ENCODE measurements around the gene SNRNP35. TPM values are rescaled to one million over a fixed set of nuclear protein-coding genes. Genes with fewer than 3 reads are reported as not detected.
A peak's percentile ranks its signal among the peaks of the same experiment; 100 is the strongest.
"Not testable (repeated sequence)": the region's sequence is repeated elsewhere in the genome, so short reads cannot be mapped to it uniquely, and the experiment has no call there.

Gene SNRNP35
- total RNA-seq, result 10 to 100 TPM; 46.6 to 48.8 TPM
- 10 to 100 TPM; 16.8 to 27.0 (median 20.4) TPM for polyA plus RNA-seq
- total RNA-seq, result 17.2 to 38.9 (median 25.8) reads per million in 6 experiments

GRCh38 chr12:123457980-123458779 lies at the start of gene SNRNP35:
SNRNP35 (plus strand) TSS chr12:123458139; CDS start chr12:123465541, 7,402 bp downstream.
- Mint-ChIP-seq H3K4me3 (peak within 1 kb of the TSS; percentile 98 to 100 (median 100)), H3K27ac (peak within 1 kb of the TSS; percentile 100), H3K9me3 (no peaks in the 10 kb centered on the region), H3K27me3 (no peaks in the 10 kb centered on the region), H3K36me3 (peaks cover 1 to 28% (median 4%) of the 10 kb centered on the region in 3 donors), H3K4me1 (peaks cover 14 to 41% (median 28%) of the 10 kb centered on the region in 4 donors)
- DNase-seq, result peak; percentile 77 to 98 (median 83)
- peak; percentile 82 to 84 for ATAC-seq
- POLR2A ChIA-PET, result interaction anchor here (0.6 to 4.6 kb wide), 26 partner anchors 9 to 1651 kb away, joined by 3 to 55 read pairs (median 5); partner anchors contain the start of genes DDX55, KMT5A, MPHOSPH9 and MTRFR

DNA sequence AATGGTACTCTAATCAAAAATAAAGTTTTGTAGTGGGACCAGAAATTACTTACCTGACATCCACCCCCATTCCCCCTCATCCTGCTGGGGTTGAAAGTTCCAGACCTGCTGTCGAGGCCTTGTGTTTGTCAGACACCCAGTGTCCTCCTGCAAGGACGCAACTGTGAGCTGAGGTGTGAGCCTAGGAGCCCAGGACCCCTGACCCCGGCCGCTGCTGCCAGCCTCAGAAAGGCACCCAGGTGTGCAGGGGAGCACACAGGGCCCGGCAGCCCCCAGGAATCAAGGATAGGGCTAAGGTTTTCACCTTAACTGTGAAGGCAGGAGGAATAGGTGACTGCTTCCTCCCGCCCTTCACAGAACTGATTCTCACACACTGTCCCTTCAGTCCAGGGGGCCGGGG lies 49.3 kb upstream of the SNRNP35 start:
- not testable (repeated sequence) for H3K27me3 Mint-ChIP-seq, ATAC-seq, DNase-seq, H3K4me3 Mint-ChIP-seq, H3K27ac Mint-ChIP-seq, H3K4me1 Mint-ChIP-seq, H3K9me3 Mint-ChIP-seq
- POLR2A ChIA-PET, result interaction anchor here (0.7 to 0.9 kb wide), 2 partner anchors 40 to 553 kb away, joined by 3 to 4 read pairs; no protein-coding TSS in a partner anchor
- H3K36me3 Mint-ChIP-seq, result peaks cover 0 to 45% (median 6%) of the 10 kb centered on the region in 3 donors

- peak overlapping the region in 1 of 10 donors; percentile 11 for H3K27ac Mint-ChIP-seq
- not testable (repeated sequence) for DNase-seq, H3K9me3 Mint-ChIP-seq, H3K27me3 Mint-ChIP-seq, ATAC-seq, H3K4me1 Mint-ChIP-seq
- H3K36me3 Mint-ChIP-seq, result peaks cover 0 to 37% (median 6%) of the 10 kb centered on the region in 3 donors
- H3K4me3 Mint-ChIP-seq, result peak overlapping the region in 1 of 10 donors; percentile 29
- POLR2A ChIA-PET, result interaction anchor here (0.7 to 0.9 kb wide), 3 partner anchors 39 to 553 kb away, joined by 3 to 4 read pairs (median 4); no protein-coding TSS in a partner anchor
These were observed 48.5 kb upstream of the SNRNP35 start for GRCh38 chr12:123409284-123410040.

GRCh38 chr12:123410041-123410412 lies 47.9 kb upstream of the SNRNP35 start:
- POLR2A ChIA-PET, result no interaction called here
- Mint-ChIP-seq H3K9me3 (no peaks in the 10 kb centered on the region), H3K27ac (no peak overlapping the region), H3K4me1 (peaks cover 0 to 4% (median 1%) of the 10 kb centered on the region in 4 donors), H3K27me3 (no peaks in the 10 kb centered on the region), H3K4me3 (no peak overlapping the region), H3K36me3 (peaks cover 0 to 36% (median 5%) of the 10 kb centered on the region in 3 donors)
- no peak for DNase-seq
- ATAC-seq, result no peak

DNA sequence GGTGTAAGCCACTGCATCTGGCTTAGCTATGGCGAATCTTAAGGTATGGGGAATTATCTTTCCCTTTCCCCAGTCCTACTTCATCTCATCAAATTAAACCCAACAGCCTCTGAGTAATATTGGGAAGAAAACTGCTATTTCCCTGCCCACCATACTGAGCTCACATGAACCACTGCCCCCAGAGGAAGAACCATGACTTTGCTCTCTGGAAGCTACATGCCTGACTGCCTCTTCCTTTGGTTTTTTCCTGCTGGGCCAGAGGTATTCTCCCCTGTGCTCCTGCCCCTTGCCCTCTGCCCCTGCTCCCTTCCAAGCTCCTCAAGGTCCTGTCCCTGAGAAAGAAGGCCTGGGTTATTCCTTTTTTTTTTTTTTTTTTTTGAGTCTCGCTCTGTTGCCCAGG lies 36.6 kb upstream of the SNRNP35 start:
- Mint-ChIP-seq H3K4me1 (peaks cover 0 to 3% (median 0%) of the 10 kb centered on the region in 4 donors), H3K36me3 (peaks cover 1 to 58% (median 4%) of the 10 kb centered on the region in 3 donors), H3K27ac (peak overlapping the region in 1 of 10 donors; percentile 13), H3K9me3 (no peaks in the 10 kb centered on the region), H3K27me3 (no peaks in the 10 kb centered on the region), H3K4me3 (no peak overlapping the region)
- DNase-seq (no peak), ATAC-seq (no peak)
- POLR2A ChIA-PET, result interaction anchor here (0.6 kb wide), 3 partner anchors 31 to 202 kb away, joined by 3 to 6 read pairs (median 5); no protein-coding TSS in a partner anchor

DNA sequence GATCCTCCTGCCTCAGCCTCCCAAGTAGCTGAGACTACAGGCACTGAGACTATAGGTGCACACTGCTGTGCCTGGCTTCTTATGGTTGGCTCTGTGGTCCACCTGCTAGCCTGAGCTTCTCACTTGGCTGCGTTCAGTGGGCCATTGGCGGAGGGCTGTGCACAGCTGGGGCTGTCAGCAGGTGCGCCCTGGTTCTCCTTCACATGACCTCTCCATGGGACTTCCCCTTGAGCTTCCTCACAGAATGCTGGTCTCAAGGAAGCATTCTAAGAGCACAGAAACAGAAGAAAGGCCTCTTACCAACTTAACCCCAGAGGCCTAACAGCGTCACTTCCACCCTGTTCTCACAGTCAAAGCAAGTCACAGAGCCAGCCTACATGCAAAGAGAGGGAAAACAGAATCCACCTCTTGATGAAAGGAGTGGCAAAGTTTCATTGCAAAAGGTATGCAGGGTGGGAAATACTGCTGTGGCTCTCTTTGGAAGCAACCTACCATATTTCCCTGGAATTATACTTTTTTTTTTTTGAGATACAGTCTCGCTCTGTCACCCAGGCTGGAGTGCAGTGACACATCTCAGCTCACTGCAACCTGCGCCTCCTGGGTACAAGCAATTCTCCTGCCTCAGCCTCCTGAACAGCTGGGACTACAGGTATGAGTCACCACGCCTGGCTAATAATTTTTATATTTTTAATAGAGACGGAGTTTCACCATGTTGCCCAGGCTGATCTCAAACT lies 30.7 kb upstream of the SNRNP35 start:
- Mint-ChIP-seq H3K4me1 (peaks cover 4 to 28% (median 16%) of the 10 kb centered on the region in 4 donors), H3K4me3 (peak overlapping the region in 2 of 10 donors; percentile 15 to 40), H3K9me3 (no peaks in the 10 kb centered on the region), H3K36me3 (peaks cover 0 to 63% (median 6%) of the 10 kb centered on the region in 3 donors), H3K27me3 (no peaks in the 10 kb centered on the region), H3K27ac (peak overlapping the region in 8 of 10 donors; percentile 28 to 84 (median 75))
- POLR2A ChIA-PET, result interaction anchor here (1.0 to 1.1 kb wide), 2 partner anchors 10 to 21 kb away, joined by 3 to 9 read pairs; no protein-coding TSS in a partner anchor
- peak; percentile 82 to 89 for ATAC-seq
- DNase-seq, result peak in 4 of 10 donors; percentile 13 to 33 (median 23)

GRCh38 chr12:123428591-123428990 lies 29.3 kb upstream of the SNRNP35 start:
- DNase-seq (no peak), ATAC-seq (no peak)
- H3K9me3 Mint-ChIP-seq, result no peaks in the 10 kb centered on the region
- POLR2A ChIA-PET, result no interaction called here
- H3K27me3 Mint-ChIP-seq, result no peaks in the 10 kb centered on the region
- peaks cover 9 to 42% (median 29%) of the 10 kb centered on the region in 4 donors for H3K4me1 Mint-ChIP-seq
- H3K36me3 Mint-ChIP-seq, result peaks cover 0 to 54% (median 6%) of the 10 kb centered on the region in 3 donors
- peak overlapping the region in 4 of 10 donors; percentile 16 to 84 (median 38) for H3K27ac Mint-ChIP-seq
- H3K4me3 Mint-ChIP-seq, result no peak overlapping the region

- H3K9me3 Mint-ChIP-seq, ATAC-seq, POLR2A ChIA-PET, DNase-seq, H3K4me3 Mint-ChIP-seq, H3K27me3 Mint-ChIP-seq: not testable (repeated sequence)
- Mint-ChIP-seq H3K4me1 (peaks cover 10 to 47% (median 33%) of the 10 kb centered on the region in 4 donors), H3K27ac (peak overlapping the region in 2 of 10 donors; percentile 43 to 60), H3K36me3 (peaks cover 0 to 49% (median 6%) of the 10 kb centered on the region in 3 donors)
These were observed 28.8 kb upstream of the SNRNP35 start for GRCh38 chr12:123429101-123429500.

GRCh38 chr12:123431951-123432817 lies 25.8 kb upstream of the SNRNP35 start:
- ATAC-seq, DNase-seq, H3K27me3 Mint-ChIP-seq, H3K9me3 Mint-ChIP-seq: not testable (repeated sequence)
- peak overlapping the region in 8 of 10 donors; percentile 47 to 85 (median 78) for H3K27ac Mint-ChIP-seq
- POLR2A ChIA-PET, result interaction anchor here (0.7 kb wide), 3 partner anchors 14 to 132 kb away, joined by 3 to 5 read pairs (median 4); no protein-coding TSS in a partner anchor
- H3K36me3 Mint-ChIP-seq, result peaks cover 0 to 37% (median 6%) of the 10 kb centered on the region in 3 donors
- peaks cover 16 to 66% (median 53%) of the 10 kb centered on the region in 4 donors for H3K4me1 Mint-ChIP-seq
- H3K4me3 Mint-ChIP-seq, result peak overlapping the region; percentile 32 to 83 (median 64)

DNA sequence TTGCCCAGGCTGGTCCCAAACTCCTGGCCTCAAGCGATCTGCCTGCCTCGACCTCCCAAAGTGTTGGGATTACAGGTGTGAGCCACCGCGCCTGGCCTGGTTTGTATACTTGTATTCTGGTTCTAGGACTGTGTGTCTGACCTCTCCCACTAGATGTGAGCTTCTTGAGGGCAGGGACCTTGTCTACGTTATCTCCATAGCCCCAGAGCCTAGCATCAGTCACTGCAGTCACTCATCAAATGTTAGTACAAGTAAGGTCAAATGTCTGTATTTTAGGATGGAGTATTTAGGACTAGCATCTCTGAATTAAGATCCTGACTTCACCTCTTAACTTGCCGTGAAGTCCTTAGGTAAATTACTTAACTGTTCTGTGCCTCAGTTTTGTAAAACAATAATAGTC lies 24.3 kb upstream of the SNRNP35 start:
- peak overlapping the region; percentile 6 to 83 (median 62) for H3K4me3 Mint-ChIP-seq
- no peaks in the 10 kb centered on the region for H3K9me3 Mint-ChIP-seq
- H3K4me1 Mint-ChIP-seq, result peaks cover 16 to 57% (median 49%) of the 10 kb centered on the region in 4 donors
- DNase-seq (no peak), ATAC-seq (no peak)
- peak overlapping the region in 8 of 10 donors; percentile 10 to 88 (median 80) for H3K27ac Mint-ChIP-seq
- H3K36me3 Mint-ChIP-seq, result peaks cover 0 to 28% (median 6%) of the 10 kb centered on the region in 3 donors
- POLR2A ChIA-PET, result no interaction called here
- no peaks in the 10 kb centered on the region for H3K27me3 Mint-ChIP-seq

- ATAC-seq (no peak), DNase-seq (no peak)
- POLR2A ChIA-PET, result interaction anchor here (0.6 to 2.1 kb wide), 5 partner anchors 12 to 104 kb away, joined by 3 to 16 read pairs (median 3); partner anchors contain the start of genes SBNO1 and SNRNP35
- H3K27me3 Mint-ChIP-seq, result no peaks in the 10 kb centered on the region
- H3K36me3 Mint-ChIP-seq, result peaks cover 0 to 12% (median 4%) of the 10 kb centered on the region in 3 donors
- peak overlapping the region; percentile 85 to 97 (median 92) for H3K27ac Mint-ChIP-seq
- peak overlapping the region; percentile 91 to 98 (median 94) for H3K4me3 Mint-ChIP-seq
- peaks cover 16 to 53% (median 48%) of the 10 kb centered on the region in 4 donors for H3K4me1 Mint-ChIP-seq
- no peaks in the 10 kb centered on the region for H3K9me3 Mint-ChIP-seq
These were observed 22.3 kb upstream of the SNRNP35 start for GRCh38 chr12:123435636-123436016.

Data from naive thymus-derived CD8-positive, alpha-beta T cell (primary cell).